A673 (cell line): Measurements from ENCODE around the gene AMBRA1. TPM values are rescaled to one million over a fixed set of nuclear protein-coding genes. Genes with fewer than 3 reads are reported as not detected.

ENCODE experiments used
- BruUV-seq: library from RNA; stranded (reverse); fragments of 400-500 nt; replicated peaks from 2 replicates; lab custom pipeline; 2021; lab: Mats Ljungman, UMichigan
- CTCF ChIA-PET: fragments of 300-600 bp; sonication (Branson Sonifier 250); formaldehyde crosslinking; loops from one replicate; lab custom pipeline; 2022; ENCODE audit warnings: antibody characterized with exemption; lab: Charles Lee
- POLR2A ChIA-PET: fragments of 300-600 bp; sonication (Branson Sonifier 250); formaldehyde crosslinking; loops from one replicate; lab custom pipeline; 2022; ENCODE audit warnings: antibody characterized with exemption; ENCODE audit not compliant: low non-redundant PET; lab: Charles Lee
- DNase-seq: peaks from one replicate; pipeline ENCODE4 v3.0.0-alpha.2; 2015; ENCODE audit warnings: low spot score
- H3K27ac ChIP-seq: fragments of 200-600 bp; sonication (generic); 2 replicates; pipeline ENCODE4 v1.5.1; 2016; ENCODE audit warnings: mixed run types, low read depth, mild to moderate bottlenecking, mixed read lengths, antibody characterized with exemption, low read length; ENCODE audit not compliant: poor library complexity, severe bottlenecking
- H3K27me3 ChIP-seq: fragments of 200-600 bp; sonication (generic); replicated peaks from 2 replicates; pipeline ENCODE4 v1.6.1; 2017; ENCODE audit warnings: mixed run types, low read depth, mild to moderate bottlenecking, mixed read lengths, antibody characterized with exemption, low read length; ENCODE audit not compliant: insufficient read depth, poor library complexity
- H3K36me3 ChIP-seq: fragments of 200-600 bp; sonication (generic); 2 replicates; pipeline ENCODE4 v1.6.1; 2016; ENCODE audit warnings: mixed run types, mild to moderate bottlenecking, mixed read lengths, antibody characterized with exemption, low read length; ENCODE audit not compliant: insufficient read depth, poor library complexity, severe bottlenecking
- H3K4me1 ChIP-seq: fragments of 200-600 bp; sonication (generic); 2 replicates; pipeline ENCODE4 v1.6.1; 2017; ENCODE audit warnings: mixed run types, mild to moderate bottlenecking, mixed read lengths, antibody characterized with exemption, low read length; ENCODE audit not compliant: insufficient read depth, poor library complexity, severe bottlenecking
- H3K4me3 ChIP-seq: fragments of 200-600 bp; sonication (generic); 2 replicates; pipeline ENCODE4 v1.5.1; 2016; ENCODE audit warnings: low read depth, mixed run types, mild to moderate bottlenecking, mixed read lengths, low read length; ENCODE audit not compliant: poor library complexity, severe bottlenecking
- H3K9me3 ChIP-seq: fragments of 200-600 bp; sonication (generic); 2 replicates; pipeline ENCODE4 v1.6.1; 2016; ENCODE audit warnings: mixed run types, low read depth, mild to moderate bottlenecking, mixed read lengths, antibody characterized with exemption, low read length; ENCODE audit not compliant: poor library complexity, severe bottlenecking
- EZH2 ChIP-seq: fragments of 200-600 bp; sonication (generic); IDR thresholded peaks from 2 replicates; pipeline ENCODE4 v1.6.1; 2017; ENCODE audit warnings: borderline replicate concordance, low read depth, mild to moderate bottlenecking, mixed read lengths, antibody characterized with exemption, low read length; ENCODE audit not compliant: poor library complexity, severe bottlenecking
- intact Hi-C: fragments of 100-400 bp; cut with micrococcal nuclease; formaldehyde crosslinking; loops from one replicate; pipeline ENCODE4 v1.10.0; 2022; ENCODE audit not compliant: unreplicated experiment
- total RNA-seq: library from RNA; stranded (reverse); gene quantifications from 2 replicates; pipeline ENCODE4 v1.2.3, GENCODE V29; 2021
- TF ChIP-seq, protein P1 (sequence below): fragments of 300-800, 200-600 bp; sonication (generic); conservative IDR thresholded peaks from 2 replicates; pipeline ENCODE4 v1.5.1; 2017; ENCODE audit warnings: low read depth, mild to moderate bottlenecking, antibody characterized with exemption, low read length, moderate library complexity, mixed read lengths

The AMBRA1 gene
- total RNA-seq, 1 experiment from 2014 or later: 78.1 TPM

DNA sequence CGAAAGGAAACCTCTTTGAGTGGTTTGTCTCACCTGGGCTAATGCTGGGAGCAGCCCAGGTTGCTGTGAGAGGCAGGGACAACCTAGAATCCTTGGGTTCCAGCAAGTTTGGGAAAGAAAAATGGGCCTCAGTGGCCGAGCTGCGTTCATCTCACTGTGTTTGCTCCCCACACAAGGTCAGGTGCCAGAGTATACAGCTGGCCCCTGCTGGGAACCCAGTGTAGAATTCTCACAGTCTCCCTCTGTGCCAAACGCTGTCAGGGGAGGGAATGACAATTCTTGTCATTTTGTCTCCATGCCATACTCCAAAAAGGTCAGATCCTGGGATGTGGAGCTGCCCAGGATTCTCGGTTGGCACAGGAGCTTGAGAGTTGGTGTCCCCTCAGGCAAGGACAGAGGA, 242.2 kb downstream of the AMBRA1 start:
- peak overlapping the region; percentile 45 for H3K27ac ChIP-seq

DNA sequence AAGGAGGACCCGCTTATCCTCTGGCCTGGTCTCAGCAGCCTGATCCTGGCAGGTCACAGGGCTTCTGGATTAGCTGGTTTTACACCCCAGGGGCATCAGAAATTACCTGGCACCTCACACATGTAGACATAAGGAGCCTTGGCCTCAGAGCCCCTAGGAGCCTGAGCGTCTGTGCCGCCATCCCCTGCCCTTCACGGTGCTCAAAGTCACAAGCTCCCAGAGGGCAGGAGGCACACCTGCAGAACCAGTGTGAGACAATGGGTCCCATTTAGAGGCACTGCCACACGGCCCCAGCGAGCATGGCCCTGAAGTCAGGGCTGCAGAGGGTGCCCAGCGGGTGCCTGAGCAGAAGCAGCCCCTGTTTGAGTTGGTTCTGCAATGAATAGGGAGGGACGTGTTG, 242.7 kb downstream of the AMBRA1 start:
- Histone ChIP-seq H3K36me3 (peaks cover 6% of the 10 kb centered on the region), H3K27me3 (no peaks in the 10 kb centered on the region), H3K4me1 (peaks cover 60% of the 10 kb centered on the region), H3K27ac (peak overlapping the region; percentile 45), H3K9me3 (no peaks in the 10 kb centered on the region), H3K4me3 (no peak overlapping the region)
- no peak for TF ChIP-seq EZH2
- TF ChIP-seq, protein P1, sequence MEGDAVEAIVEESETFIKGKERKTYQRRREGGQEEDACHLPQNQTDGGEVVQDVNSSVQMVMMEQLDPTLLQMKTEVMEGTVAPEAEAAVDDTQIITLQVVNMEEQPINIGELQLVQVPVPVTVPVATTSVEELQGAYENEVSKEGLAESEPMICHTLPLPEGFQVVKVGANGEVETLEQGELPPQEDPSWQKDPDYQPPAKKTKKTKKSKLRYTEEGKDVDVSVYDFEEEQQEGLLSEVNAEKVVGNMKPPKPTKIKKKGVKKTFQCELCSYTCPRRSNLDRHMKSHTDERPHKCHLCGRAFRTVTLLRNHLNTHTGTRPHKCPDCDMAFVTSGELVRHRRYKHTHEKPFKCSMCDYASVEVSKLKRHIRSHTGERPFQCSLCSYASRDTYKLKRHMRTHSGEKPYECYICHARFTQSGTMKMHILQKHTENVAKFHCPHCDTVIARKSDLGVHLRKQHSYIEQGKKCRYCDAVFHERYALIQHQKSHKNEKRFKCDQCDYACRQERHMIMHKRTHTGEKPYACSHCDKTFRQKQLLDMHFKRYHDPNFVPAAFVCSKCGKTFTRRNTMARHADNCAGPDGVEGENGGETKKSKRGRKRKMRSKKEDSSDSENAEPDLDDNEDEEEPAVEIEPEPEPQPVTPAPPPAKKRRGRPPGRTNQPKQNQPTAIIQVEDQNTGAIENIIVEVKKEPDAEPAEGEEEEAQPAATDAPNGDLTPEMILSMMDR: no peak
- no peak for DNase-seq
- intact Hi-C loops: no loop called here
- no TSS peak for BruUV-seq
- CTCF ChIA-PET: interaction anchor here (0.5 to 2.8 kb wide), 6 partner anchors 10 to 289 kb away, joined by 5 to 27 read pairs (median 8); partner anchors contain the start of gene CHRM4
- POLR2A ChIA-PET: no interaction called here

More for the DNA sequence above, 242.2 kb downstream of the AMBRA1 start:
- DNase-seq: no peak
- ChIA-PET POLR2A (interaction anchor here (1.0 kb wide), 1 partner anchor 9 kb away, joined by 3 read pairs; no protein-coding TSS in a partner anchor), CTCF (interaction anchor here (0.6 to 2.8 kb wide), 13 partner anchors 8 to 213 kb away, joined by 3 to 27 read pairs (median 6); partner anchors contain the start of gene CHRM4)
- intact Hi-C loops: no loop called here
- H3K36me3 ChIP-seq: peaks cover 9% of the 10 kb centered on the region
- no TSS peak for BruUV-seq
- H3K9me3 ChIP-seq: no peaks in the 10 kb centered on the region
- TF ChIP-seq, protein P1: no peak
- TF ChIP-seq EZH2: no peak
- no peaks in the 10 kb centered on the region for H3K27me3 ChIP-seq
- H3K4me3 ChIP-seq: no peak overlapping the region
- peaks cover 60% of the 10 kb centered on the region for H3K4me1 ChIP-seq

DNA sequence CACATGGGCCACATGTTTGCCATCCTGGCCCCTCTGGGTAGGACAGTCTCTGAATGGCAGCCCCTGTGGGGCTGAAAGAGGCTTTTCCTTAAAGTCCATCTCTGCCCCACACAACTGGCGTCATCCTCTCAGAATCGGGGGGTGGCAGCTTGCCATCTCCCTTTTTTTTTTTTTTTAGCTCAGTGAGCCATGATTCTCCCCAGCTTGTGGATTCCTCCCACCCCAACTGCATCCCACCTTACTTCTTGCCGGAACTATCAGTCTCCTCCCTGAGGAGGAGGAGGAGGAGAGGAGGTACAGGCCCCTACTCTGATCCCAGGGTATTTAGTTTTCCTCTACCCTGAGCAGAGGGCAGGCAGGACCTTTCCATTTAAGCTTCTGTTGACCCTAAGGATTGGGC, 243.1 kb downstream of the AMBRA1 start:
- CTCF ChIA-PET: interaction anchor here (0.5 to 2.8 kb wide), 5 partner anchors 10 to 289 kb away, joined by 5 to 27 read pairs (median 7); partner anchors contain the start of gene CHRM4
- TF ChIP-seq EZH2: no peak
- TF ChIP-seq, protein P1: no peak
- Histone ChIP-seq H3K4me3 (no peak overlapping the region), H3K36me3 (peaks cover 4% of the 10 kb centered on the region), H3K27ac (peak overlapping the region; percentile 2), H3K27me3 (no peaks in the 10 kb centered on the region), H3K4me1 (peaks cover 60% of the 10 kb centered on the region), H3K9me3 (no peaks in the 10 kb centered on the region)
- BruUV-seq: no TSS peak
- POLR2A ChIA-PET: no interaction called here
- intact Hi-C loops: no loop called here
- DNase-seq: no peak
